IPS-NIHi11 (cell line): ENCODE measurements around the gene CSMD2.

Source experiments
- DNase-seq: peaks from one replicate; pipeline ENCODE4 v3.0.0; 2012; ENCODE audit warnings: mixed read lengths, low spot score

CSMD2 gene

DNA sequence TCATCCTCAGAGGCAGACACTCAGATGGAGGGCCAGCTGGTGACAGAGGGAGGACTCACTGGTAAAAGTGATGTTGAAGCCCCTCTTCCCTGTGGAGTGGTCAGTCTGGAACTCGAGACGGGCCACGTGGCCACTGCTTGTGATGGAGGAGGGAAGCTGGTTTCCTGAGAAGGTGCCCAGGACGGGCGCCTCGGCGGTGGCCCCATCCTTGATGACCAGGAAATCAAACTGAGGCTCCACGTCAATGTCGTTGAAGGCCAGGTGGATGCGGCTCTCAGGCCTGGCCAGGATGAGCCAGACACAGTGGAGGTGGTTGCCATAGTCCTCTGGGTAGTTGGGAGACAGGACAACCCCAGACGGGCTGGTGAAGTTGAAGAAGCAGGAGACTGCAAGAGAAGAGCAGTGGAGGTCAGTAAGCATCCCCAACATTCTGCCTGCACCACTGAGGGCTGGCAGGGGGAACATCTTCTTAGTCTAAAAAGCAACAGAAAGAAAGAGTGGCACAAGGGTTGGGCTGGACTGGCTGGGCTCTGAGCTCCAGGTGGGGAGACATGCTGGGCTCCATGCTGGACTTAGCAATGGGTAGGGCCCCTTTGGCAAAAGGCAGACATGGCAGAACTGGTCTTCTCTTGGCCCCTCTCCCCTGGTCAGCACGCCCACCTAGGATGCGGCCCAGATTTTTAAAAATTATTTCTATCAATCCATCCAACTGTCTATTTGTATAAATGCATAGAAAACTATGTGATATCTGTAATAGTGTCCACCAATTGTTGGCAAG, 421.6 kb downstream of the CSMD2 start:
- DNase-seq, result no peak

DNA sequence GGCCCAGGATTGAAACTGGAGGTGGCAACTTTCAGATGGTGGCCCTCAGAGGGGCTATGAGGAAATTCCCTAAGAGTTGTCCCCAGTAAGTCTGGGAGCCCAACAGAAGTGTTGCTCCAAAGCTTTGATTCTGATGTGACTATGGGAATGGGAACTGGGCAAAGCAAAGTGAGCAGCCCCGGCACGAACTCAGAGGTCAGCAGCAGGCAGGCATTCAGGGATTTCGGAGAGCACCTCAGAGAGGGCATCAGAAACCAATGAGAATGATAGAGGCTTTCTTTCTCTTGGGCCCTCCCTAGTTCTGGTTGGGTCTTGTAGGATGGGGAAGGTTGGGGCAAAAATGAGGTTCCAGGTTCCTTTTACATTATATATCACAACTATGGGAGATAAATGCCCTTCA, 422.4 kb downstream of the CSMD2 start:
- DNase-seq, result no peak

GRCh38 chr1:33741749-33742148, 423.3 kb downstream of the CSMD2 start:
- DNase-seq, result no peak

- no peak for DNase-seq
These were observed 424.8 kb downstream of the CSMD2 start for GRCh38 chr1:33740040-33740744.

DNA sequence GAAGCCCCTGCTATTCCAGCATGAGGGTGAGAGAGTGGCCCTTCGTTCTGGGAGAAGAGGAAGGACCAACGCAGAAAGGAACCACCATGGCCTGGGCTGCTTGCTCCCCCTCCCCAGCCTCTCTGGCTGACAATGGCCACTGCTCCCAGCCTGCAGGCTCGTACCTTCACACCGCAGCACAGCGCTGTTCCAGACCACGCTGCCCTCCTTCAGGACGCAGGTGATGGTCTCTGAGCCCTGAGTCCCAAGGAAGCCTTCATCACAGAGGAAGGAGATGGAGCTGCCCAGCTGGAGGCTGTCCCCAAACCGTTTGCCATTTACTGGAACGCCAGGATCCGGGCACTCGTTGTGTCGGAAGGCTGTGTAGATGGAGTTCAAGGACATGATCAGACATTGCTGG, 426.1 kb downstream of the CSMD2 start:
- DNase-seq, result no peak

DNA sequence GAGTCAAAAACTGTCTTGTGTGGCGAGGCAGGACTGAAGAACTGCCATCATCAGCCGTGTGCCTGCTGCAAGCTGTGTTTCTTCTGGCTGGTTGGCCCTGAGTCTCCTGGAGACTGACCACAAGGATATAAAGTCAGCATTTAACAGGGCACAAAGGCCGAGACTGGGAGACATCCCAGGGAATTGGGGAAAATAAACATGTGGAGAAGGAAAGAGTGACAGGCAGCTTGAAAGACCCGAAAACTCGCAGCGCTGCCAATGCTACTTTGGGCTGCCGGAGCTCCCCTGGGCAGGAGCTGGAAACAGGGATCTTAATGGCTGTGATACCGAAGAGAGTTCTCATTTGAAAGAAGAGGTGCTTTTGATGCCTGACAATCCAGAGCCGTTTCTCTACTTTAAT, 426.5 kb downstream of the CSMD2 start:
- DNase-seq, result no peak

DNA sequence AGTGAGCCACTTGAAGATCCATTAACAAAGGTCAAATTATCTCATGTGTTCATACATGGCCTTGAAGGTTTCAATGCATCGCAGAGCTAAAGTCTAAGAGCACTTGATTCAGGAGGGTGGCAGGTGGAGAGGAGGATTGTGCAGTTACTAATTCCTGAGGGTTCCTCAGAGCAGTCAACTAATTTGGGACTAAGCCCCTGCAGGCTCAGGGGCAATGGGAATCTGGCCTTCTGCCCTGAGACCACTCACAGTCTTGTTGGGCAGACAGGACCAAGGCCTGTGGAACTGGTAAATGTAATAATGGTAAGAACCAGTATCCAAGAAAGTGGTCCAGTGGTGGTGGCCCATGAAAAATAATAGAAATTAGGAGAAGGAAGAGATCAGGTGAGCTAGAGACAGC, 428.5 kb downstream of the CSMD2 start:
- no peak for DNase-seq

- DNase-seq, result no peak
These were observed 429.4 kb downstream of the CSMD2 start for GRCh38 chr1:33735624-33736023.

DNA sequence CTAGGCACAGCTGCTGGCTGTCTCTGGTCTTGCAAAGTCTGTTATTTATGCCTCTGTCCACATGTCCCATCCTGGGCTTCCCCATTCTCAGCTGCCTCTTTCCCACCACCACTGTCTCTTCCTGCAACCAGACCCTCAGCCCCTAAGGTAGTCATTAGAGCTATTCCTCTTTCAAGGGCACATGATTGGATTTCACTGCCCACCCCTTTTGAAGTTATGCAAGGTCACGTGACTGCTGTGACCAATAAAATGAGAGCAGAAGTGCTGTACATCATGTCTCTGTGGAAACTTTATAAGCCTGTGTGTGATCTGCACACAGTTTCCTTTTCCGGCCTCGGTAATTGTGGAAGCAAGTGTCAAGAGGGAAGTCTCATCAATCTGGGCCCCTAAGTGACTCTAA, 437.7 kb downstream of the CSMD2 start:
- DNase-seq, result no peak

DNA sequence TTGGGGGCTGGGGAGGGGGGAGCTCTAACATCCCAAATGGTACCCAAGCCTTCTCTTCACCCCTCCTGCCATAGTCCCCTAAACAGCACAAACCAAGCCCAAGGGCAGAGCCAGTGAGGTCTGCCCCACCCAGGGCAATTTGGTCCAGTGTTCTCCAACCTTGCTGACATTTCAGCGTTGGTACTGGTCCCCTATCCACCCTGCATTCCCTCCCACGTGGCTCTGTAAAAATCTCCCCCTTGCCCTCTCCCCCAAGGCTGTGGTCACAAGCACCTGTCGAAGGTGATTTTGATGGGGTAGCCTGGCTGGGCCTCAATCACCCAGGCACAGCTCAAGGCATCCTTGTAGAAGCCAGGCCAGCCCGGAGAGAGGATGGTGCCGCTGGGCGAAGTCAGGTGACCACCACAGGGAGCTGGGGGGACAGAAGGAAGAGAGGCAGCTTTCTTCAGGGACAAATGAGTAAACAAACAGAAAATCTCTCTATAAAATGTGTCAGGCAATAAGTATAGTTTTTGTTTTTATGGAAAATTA, 438.7 kb downstream of the CSMD2 start:
- DNase-seq, result no peak

DNA sequence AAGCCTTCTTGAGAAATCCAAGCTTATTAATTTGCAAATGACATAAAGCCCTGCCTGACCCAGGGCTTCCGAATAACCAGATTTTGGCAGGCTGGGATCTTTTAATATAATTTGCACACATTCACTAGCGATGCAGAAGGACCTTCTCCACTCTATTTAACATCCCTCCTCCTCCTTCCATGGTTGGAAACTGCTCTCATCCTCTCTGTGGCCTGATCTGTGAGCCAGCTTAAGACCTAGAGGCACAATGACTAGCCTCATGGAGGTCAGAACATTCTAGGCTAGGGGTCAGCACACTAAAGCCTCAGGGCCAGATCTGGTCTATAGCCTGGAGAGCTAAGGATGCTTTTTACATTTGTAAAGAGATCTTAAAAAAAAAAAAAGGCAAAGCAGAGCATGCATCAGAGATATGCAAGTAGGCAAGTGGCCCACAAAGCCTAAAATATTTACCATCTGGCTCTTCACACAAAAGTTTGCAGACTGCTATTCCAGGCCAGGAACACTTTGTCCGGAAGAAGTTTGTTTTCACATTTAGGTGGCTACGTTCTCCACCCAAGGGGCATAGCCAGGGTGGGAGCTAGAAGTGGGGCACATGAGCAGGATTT, 439.4 kb downstream of the CSMD2 start:
- DNase-seq, result no peak

DNA sequence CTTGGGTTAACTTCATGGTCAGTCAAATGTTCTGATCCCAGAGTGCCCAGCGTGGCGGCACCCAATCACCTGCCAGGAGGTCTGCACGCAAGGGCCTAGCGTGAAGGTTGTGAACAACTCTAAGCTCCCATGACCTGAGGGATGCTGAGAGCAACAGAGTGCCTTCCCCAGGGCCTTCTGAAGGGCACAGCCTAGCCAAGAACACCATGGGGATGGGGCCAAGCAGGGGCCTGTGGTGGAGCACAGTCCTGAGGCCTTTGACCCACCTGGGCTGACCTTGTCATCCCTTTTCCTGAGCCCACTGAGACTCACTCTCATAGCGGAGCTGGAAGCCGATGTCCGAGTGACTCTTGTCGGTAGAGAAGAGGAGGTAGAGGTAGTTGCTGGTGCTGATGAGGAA, 440.0 kb downstream of the CSMD2 start:
- no peak for DNase-seq

- DNase-seq, result peak; percentile 25
These were observed 440.7 kb downstream of the CSMD2 start for GRCh38 chr1:33724348-33724747.

GRCh38 chr1:33723251-33723650, 441.8 kb downstream of the CSMD2 start:
- DNase-seq, result no peak

DNA sequence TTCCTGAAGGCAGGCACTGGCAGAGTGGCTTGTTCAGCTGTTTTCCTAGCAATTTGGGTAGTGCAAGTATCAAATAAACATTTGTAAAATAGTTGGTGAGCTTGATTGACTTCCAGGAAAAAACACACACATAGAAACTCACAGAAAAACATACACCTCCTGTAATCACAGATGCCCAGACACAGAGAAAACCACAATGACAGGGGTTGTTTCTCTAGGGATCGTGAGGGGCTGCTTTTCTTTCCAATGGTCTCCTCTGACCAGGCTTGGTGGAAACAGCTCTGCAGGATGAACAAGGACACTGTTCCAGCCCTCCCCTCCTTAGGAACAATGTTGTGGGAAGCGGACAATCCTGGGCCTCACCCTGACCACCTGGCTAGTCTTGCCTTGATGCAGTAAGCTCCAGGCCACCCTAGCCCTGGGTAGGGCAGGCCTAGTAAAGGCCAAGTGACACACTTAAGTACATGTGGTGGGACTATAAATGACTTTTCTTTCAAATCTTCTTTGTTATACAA, 443.7 kb downstream of the CSMD2 start:
- no peak for DNase-seq

GRCh38 chr1:33719771-33720670, 445.0 kb downstream of the CSMD2 start:
- no peak for DNase-seq

DNA sequence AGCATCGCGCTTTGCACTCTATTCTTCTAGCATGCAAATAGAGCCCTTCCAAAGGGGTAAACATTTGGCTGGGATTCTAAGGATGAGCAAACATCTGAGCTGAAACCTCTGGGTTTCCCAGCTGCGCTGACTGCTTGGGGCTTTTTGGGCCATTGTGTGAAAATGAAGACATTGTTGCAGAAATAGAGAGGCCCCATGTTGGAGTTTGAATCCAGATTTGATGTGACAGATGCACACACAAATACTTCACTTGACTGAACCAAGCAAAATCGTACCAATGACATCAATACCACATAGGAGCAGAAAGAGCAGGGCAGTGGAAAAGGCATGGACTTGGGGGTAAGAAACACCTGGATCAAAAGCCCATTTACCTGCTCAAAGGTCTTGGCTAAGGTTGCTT, 445.7 kb downstream of the CSMD2 start:
- no peak for DNase-seq

GRCh38 chr1:33718186-33718585, 446.8 kb downstream of the CSMD2 start:
- DNase-seq, result no peak

- no peak for DNase-seq
These were observed 447.9 kb downstream of the CSMD2 start for GRCh38 chr1:33716976-33717688.

GRCh38 chr1:33715195-33715811, 449.7 kb downstream of the CSMD2 start:
- no peak for DNase-seq

GRCh38 chr1:33714421-33714820, 450.6 kb downstream of the CSMD2 start:
- DNase-seq, result no peak
